HepG2 (cell line): Measurements from ENCODE around the gene SAMD10. TPM values are rescaled to one million over a fixed set of nuclear protein-coding genes. Genes with fewer than 3 reads are reported as not detected.

ENCODE experiments used
- ATAC-seq: fragments of 200-7000 bp; cut with Tn5 transposase; 3 replicates; pipeline ENCODE4 v1.9.1; 2020; ENCODE audit warnings: mild to moderate bottlenecking, moderate library complexity
- BruUV-seq: library from RNA; stranded (reverse); fragments of 400-500 nt; replicated peaks from 2 replicates; lab custom pipeline; 2021; lab: Mats Ljungman, UMichigan
- CTCF ChIA-PET: fragments of 300-600 bp; formaldehyde crosslinking; extraction: SDS; loops from one replicate; lab custom pipeline; 2021; ENCODE audit warnings: low total read pairs, inconsistent platforms, low intra/inter-chr PET ratio; lab: Yijun Ruan, JAX
- POLR2A ChIA-PET: fragments of 350-600 bp; sonication (Branson Sonifier 250); formaldehyde crosslinking; loops from one replicate; lab custom pipeline; 2020; ENCODE audit warnings: antibody characterized with exemption, inconsistent platforms; lab: Yijun Ruan, JAX
- DNase-seq: peaks from one replicate; pipeline ENCODE4 v3.0.0-alpha.2; 2015; ENCODE audit warnings: low spot score
- FAIRE-seq: peaks from 3 replicates; lab custom pipeline; 2011; peaks lifted over from hg19 to GRCh38; lab: Jason Lieb, UNC
- H2AFZ ChIP-seq: one replicate; pipeline ENCODE4 v1.6.1; 2011; ENCODE audit warnings: low read length, inconsistent platforms
- H3K27ac ChIP-seq: fragments of 300-600 bp; 3 replicates; pipeline ENCODE4 v1.8.0; 2011; ENCODE audit warnings: mixed run types, mild to moderate bottlenecking, mixed read lengths, low read length, inconsistent platforms; ENCODE audit not compliant: insufficient read depth; ENCODE audit errors: extremely low read length
- H3K27me3 ChIP-seq, 2 experiments: fragments of 200-600 bp in 1 of 2; 2 replicates in 1 of 2; 3 replicates in 1 of 2; pipeline versions ENCODE4 v1.6.0 to v1.8.0; 2011; ENCODE audit warnings: low read length in 2 of 2, mild to moderate bottlenecking in 2 of 2, moderate library complexity in 2 of 2, inconsistent platforms in 1 of 2; ENCODE audit not compliant: insufficient read depth in 2 of 2, control insufficient read depth in 1 of 2
- H3K36me3 ChIP-seq, 2 experiments: fragments of 200-600 bp in 1 of 2; replicated peaks in 1 of 2; 2 replicates in 1 of 2; 3 replicates in 1 of 2; pipeline versions ENCODE4 v1.5.1 to v1.8.0; 2011; ENCODE audit warnings: low read length in 2 of 2, inconsistent platforms in 1 of 2; ENCODE audit not compliant: insufficient read depth in 2 of 2, control insufficient read depth in 1 of 2
- H3K4me1 ChIP-seq: 2 replicates; pipeline ENCODE4 v1.5.1; 2012; ENCODE audit warnings: low read length, inconsistent platforms; ENCODE audit not compliant: insufficient read depth
- H3K4me2 ChIP-seq: 2 replicates; pipeline ENCODE4 v1.6.0; 2011; ENCODE audit warnings: low read depth, low read length, inconsistent platforms
- H3K4me3 ChIP-seq, 3 experiments: fragments of 200-600 bp in 1 of 3; sonication (generic), shearing (Covaris generic) in 1 of 3; replicated peaks in 1 of 3; 2 replicates each; pipeline ENCODE4 v1.5.1; 2011 to 2016; ENCODE audit warnings: low read length in 3 of 3, inconsistent platforms in 2 of 3, low read depth in 2 of 3, mild to moderate bottlenecking in 2 of 3, control low read depth in 1 of 3, mixed read lengths in 1 of 3; ENCODE audit not compliant: insufficient read depth in 1 of 3
- H3K79me2 ChIP-seq: one replicate; pipeline ENCODE4 v1.6.1; 2011; ENCODE audit warnings: low read length, inconsistent platforms; ENCODE audit not compliant: insufficient read depth
- H3K9ac ChIP-seq: 2 replicates; pipeline ENCODE4 v1.6.0; 2011; ENCODE audit warnings: mild to moderate bottlenecking, low read depth, low read length, inconsistent platforms; ENCODE audit not compliant: insufficient read depth
- H3K9me3 ChIP-seq: 2 replicates; pipeline ENCODE4 v1.5.1; 2012; ENCODE audit warnings: mild to moderate bottlenecking, low read length
- H4K20me1 ChIP-seq: 2 replicates; pipeline ENCODE4 v1.6.0; 2011; ENCODE audit warnings: inconsistent platforms, mild to moderate bottlenecking, low read length, moderate library complexity; ENCODE audit not compliant: insufficient read depth
- ARNTL ChIP-seq: sonication (generic); formaldehyde crosslinking; IDR thresholded peaks from 2 replicates; pipeline ENCODE4 v1.4.0; 2020; ENCODE audit warnings: mild to moderate bottlenecking, missing genetic modification reagents
- BRCA1 ChIP-seq: sonication (generic); formaldehyde crosslinking; IDR thresholded peaks from 2 replicates; pipeline ENCODE4 v1.4.0; 2020; ENCODE audit warnings: missing genetic modification reagents
- CC2D1A ChIP-seq: sonication (generic); formaldehyde crosslinking; IDR thresholded peaks from 2 replicates; pipeline ENCODE4 v1.8.1; 2023; ENCODE audit warnings: mild to moderate bottlenecking, missing genetic modification reagents
- FOXK2 ChIP-seq: fragments of 450-650 bp; IDR thresholded peaks from 2 replicates; pipeline ENCODE4 v1.6.1; 2016
- MIXL1 ChIP-seq: IDR thresholded peaks from 2 replicates; pipeline ENCODE4 v1.6.1; 2016
- MTA3 ChIP-seq: sonication (generic); formaldehyde crosslinking; IDR thresholded peaks from 2 replicates; pipeline ENCODE4 v1.4.0; 2020; ENCODE audit warnings: missing genetic modification reagents
- PHF21A ChIP-seq: sonication (generic); formaldehyde crosslinking; IDR thresholded peaks from 2 replicates; pipeline ENCODE4 v1.5.0; 2020; ENCODE audit warnings: mild to moderate bottlenecking, missing genetic modification reagents
- POLR2G ChIP-seq: fragments of 200-400 bp; formaldehyde crosslinking; IDR thresholded peaks from 2 replicates; pipeline ENCODE4 v1.6.1; 2018; ENCODE audit warnings: mild to moderate bottlenecking, low read depth, low read length, moderate library complexity
- ZNF552 ChIP-seq: sonication (generic); formaldehyde crosslinking; IDR thresholded peaks from 2 replicates; pipeline ENCODE4 v1.9.0; 2022; ENCODE audit warnings: missing genetic modification reagents, mild to moderate bottlenecking, borderline replicate concordance
- ZNF615 ChIP-seq: sonication (generic); formaldehyde crosslinking; IDR thresholded peaks from 2 replicates; pipeline ENCODE4 v1.5.0; 2020; ENCODE audit warnings: mild to moderate bottlenecking, missing genetic modification reagents, borderline replicate concordance
- WGBS: methylation state at CpG from one replicate; pipeline ENCODE4 v1.1.6; 2017; ENCODE audit warnings: low lambda C conversion rate; 5-methylcytosine and 5-hydroxymethylcytosine counted together
- in situ Hi-C: cut with HindIII; loops from 2 replicates; pipeline ENCODE4 v1.10.0; 2017; ENCODE audit warnings: low pct_unique_long_range_greater_than_20kb; ENCODE audit not compliant: extremely low pct_ligation_motif_present
- intact Hi-C: fragments of 100-400 bp; cut with micrococcal nuclease; formaldehyde crosslinking; loops from one replicate; pipeline ENCODE4 v1.10.0; 2022; ENCODE audit not compliant: unreplicated experiment
- polyA plus RNA-seq, 8 experiments: library from polyadenylated mRNA; depleted of rRNA in 3 of 8; stranded (reverse) in 7 of 8; unstranded in 1 of 8; fragments of >200 nt; fragmentation: Illumina TruSeq in 4 of 8; extraction: Trizol in 4 of 8; gene quantifications; 2 replicates each; pipeline versions ENCODE4 v1.2.1 to v1.2.3, GENCODE V29; 2011 to 2016; ENCODE audit warnings: low read depth in 4 of 8, missing spikeins in 1 of 8, mixed read lengths in 1 of 8; ENCODE audit not compliant: insufficient read depth in 1 of 8
- total RNA-seq, 5 experiments: library from RNA; depleted of rRNA; stranded (reverse); fragments of >200 nt; fragmentation: Illumina TruSeq; extraction: Trizol; gene quantifications; 2 replicates each; pipeline ENCODE4 v1.2.3, GENCODE V29; 2016; ENCODE audit warnings: low read depth in 1 of 5
- TF ChIP-seq, protein P1 (sequence below): sonication (generic); formaldehyde crosslinking; IDR thresholded peaks from 2 replicates; pipeline ENCODE4 v1.5.0; 2020; ENCODE audit warnings: missing genetic modification reagents, mild to moderate bottlenecking, borderline replicate concordance
- TF ChIP-seq, protein P2 (sequence below): IDR thresholded peaks from 2 replicates; pipeline ENCODE4 v1.6.1; 2012; ENCODE audit warnings: low read depth, low read length, improper control_type of control experiment
- TF ChIP-seq, protein P3 (sequence below): sonication (generic); formaldehyde crosslinking; IDR thresholded peaks from 2 replicates; pipeline ENCODE4 v1.4.0; 2020; ENCODE audit warnings: missing genetic modification reagents, borderline replicate concordance
- TF ChIP-seq, protein P4 (sequence below): sonication (generic); formaldehyde crosslinking; IDR thresholded peaks from 2 replicates; pipeline ENCODE4 v1.4.0; 2020; ENCODE audit warnings: missing genetic modification reagents

SAMD10 gene
- total and polyA plus RNA-seq, 2 of the 13 experiments (the other 11 are each of a cell fraction or from before 2014, with no cell fraction given) = 6.1 to 11.0 TPM

DNA sequence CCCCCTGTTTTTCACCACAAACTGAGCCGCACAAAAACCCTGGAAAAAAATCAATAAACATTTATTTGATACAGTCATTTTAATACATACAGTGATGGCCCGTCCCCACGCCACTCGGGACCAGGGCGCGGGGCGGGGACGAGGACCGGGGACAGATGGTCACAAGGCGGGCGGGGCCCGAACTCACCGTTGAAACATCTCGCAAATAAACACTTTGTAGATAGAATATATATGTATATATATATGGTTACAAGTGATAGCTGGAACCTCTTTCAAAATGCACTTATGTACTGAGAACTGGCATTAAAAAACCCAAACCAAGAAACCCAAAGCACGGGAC is 22.8 kb downstream of the SAMD10 start (continued):
- TF ChIP-seq, protein P1, sequence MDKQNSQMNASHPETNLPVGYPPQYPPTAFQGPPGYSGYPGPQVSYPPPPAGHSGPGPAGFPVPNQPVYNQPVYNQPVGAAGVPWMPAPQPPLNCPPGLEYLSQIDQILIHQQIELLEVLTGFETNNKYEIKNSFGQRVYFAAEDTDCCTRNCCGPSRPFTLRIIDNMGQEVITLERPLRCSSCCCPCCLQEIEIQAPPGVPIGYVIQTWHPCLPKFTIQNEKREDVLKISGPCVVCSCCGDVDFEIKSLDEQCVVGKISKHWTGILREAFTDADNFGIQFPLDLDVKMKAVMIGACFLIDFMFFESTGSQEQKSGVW (CRISPR knock-in tag) = 0 out of 2 replicates have a peak, but pooled peaks have one; percentile 34
- TF ChIP-seq CC2D1A (CRISPR knock-in tag) (peak; percentile 85; the same call in 1 of the 2 replicates), ZNF615 (CRISPR knock-in tag) (no peak; the same call in 1 of the 2 replicates), ZNF552 (CRISPR knock-in tag) (peak; percentile 6; the same call in 1 of the 2 replicates), PHF21A (CRISPR knock-in tag) (0 out of 2 replicates have a peak, but pooled peaks have one; percentile 10)
- TF ChIP-seq, protein P2, sequence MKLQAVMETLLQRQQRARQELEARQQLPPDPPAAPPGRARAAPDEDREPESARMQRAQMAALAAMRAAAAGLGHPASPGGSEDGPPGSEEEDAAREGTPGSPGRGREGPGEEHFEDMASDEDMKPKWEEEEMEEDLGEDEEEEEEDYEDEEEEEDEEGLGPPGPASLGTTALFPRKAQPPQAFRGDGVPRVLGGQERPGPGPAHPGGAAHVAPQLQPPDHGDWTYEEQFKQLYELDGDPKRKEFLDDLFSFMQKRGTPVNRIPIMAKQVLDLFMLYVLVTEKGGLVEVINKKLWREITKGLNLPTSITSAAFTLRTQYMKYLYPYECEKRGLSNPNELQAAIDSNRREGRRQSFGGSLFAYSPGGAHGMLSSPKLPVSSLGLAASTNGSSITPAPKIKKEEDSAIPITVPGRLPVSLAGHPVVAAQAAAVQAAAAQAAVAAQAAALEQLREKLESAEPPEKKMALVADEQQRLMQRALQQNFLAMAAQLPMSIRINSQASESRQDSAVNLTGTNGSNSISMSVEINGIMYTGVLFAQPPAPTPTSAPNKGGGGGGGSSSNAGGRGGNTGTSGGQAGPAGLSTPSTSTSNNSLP = peak; percentile 68

DNA sequence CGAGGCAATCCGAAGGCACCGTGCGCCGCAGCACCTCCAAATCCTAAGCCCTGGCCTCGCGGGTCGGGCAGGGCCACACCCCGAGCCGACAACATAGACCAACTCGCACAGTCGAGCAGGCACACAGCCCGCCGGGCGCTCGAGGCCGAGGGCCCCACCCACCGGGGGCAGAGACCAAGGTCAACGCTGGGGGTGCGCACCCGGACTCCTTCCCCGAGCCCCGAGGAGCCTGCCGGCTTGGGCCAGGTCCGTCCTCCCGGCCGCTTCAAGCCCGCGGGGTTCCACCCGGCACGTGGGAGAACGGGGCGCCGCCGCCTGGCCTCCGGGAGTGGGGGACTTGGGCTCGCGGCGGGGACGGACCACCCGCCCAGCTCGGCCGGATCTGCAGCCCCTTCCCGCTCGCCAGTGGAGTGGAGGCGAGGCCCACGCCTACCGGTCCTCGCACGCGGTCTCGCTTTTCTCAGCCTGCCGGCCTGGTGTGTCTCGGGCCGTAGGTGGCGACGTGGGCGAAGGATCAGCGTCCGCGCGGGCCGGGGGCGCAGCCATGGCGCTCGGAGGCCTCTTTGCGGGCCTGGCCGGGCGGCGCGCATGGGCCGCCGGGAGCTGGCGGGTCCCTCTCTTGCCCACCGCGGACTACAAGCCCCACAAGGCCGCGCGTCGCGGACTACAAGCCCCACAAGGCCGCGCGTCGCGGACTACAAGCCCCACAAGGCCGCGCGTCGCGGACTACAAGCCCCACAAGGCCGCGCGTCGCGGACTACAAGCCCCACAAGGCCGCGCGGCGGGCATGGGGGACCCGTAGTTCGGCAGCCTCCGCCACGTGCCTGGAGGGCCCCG is 23.4 kb downstream of the SAMD10 start, which contains the start of gene UCKL1:
UCKL1 (minus strand) TSS at position 590 of the 837 bp plus-strand sequence; CDS start at position 546, 44 bp downstream.
- intact Hi-C loops (no loop called here), in situ Hi-C loops (no loop called here)
- Histone ChIP-seq H3K4me3 (peak within 1 kb of the TSS; percentile 92 to 100 (median 99)), H3K9ac (peak within 1 kb of the TSS; percentile 100), H3K27me3 (no peaks in the 10 kb centered on the region), H3K4me1 (peaks cover 66% of the 10 kb centered on the region), H3K27ac (peak within 1 kb of the TSS; percentile 99), H3K4me2 (peak within 1 kb of the TSS; percentile 97), H4K20me1 (peaks cover 37% of the 10 kb centered on the region), H2AFZ (no peak within 1 kb of the TSS), H3K9me3 (no peaks in the 10 kb centered on the region), H3K79me2 (peaks cover 44% of the 10 kb centered on the region), H3K36me3 (peaks cover 11 to 21% of the 10 kb centered on the region in 2 experiments; a peak in 4 of 5 replicates)
- POLR2A ChIA-PET = interaction anchor here (0.7 to 4.0 kb wide), 37 partner anchors 12 to 329 kb away, joined by 3 to 78 read pairs (median 6); partner anchors contain the start of genes ARFRP1, C20orf204, DNAJC5 and GMEB2
- peak; percentile 91 for DNase-seq
- TSS peak; percentile 100 for BruUV-seq
- ATAC-seq = peak; percentile 80
- CTCF ChIA-PET = interaction anchor here (1.0 to 1.5 kb wide), 2 partner anchors 18 to 102 kb away, joined by 3 to 4 read pairs; no protein-coding TSS in a partner anchor
- peak; percentile 4 for FAIRE-seq
- WGBS = 1% methylated on average over 42 of the region's 105 CpGs
- TF ChIP-seq BRCA1 (peak; percentile 97), MTA3 (CRISPR knock-in tag) (no peak; the same call in 1 of the 2 replicates), POLR2G (peak; percentile 96), ARNTL (peak; percentile 98), FOXK2 (peak; percentile 79; the same call in 1 of the 2 replicates), MIXL1 (CRISPR knock-in tag) (peak; percentile 81)
- TF ChIP-seq, protein P3, sequence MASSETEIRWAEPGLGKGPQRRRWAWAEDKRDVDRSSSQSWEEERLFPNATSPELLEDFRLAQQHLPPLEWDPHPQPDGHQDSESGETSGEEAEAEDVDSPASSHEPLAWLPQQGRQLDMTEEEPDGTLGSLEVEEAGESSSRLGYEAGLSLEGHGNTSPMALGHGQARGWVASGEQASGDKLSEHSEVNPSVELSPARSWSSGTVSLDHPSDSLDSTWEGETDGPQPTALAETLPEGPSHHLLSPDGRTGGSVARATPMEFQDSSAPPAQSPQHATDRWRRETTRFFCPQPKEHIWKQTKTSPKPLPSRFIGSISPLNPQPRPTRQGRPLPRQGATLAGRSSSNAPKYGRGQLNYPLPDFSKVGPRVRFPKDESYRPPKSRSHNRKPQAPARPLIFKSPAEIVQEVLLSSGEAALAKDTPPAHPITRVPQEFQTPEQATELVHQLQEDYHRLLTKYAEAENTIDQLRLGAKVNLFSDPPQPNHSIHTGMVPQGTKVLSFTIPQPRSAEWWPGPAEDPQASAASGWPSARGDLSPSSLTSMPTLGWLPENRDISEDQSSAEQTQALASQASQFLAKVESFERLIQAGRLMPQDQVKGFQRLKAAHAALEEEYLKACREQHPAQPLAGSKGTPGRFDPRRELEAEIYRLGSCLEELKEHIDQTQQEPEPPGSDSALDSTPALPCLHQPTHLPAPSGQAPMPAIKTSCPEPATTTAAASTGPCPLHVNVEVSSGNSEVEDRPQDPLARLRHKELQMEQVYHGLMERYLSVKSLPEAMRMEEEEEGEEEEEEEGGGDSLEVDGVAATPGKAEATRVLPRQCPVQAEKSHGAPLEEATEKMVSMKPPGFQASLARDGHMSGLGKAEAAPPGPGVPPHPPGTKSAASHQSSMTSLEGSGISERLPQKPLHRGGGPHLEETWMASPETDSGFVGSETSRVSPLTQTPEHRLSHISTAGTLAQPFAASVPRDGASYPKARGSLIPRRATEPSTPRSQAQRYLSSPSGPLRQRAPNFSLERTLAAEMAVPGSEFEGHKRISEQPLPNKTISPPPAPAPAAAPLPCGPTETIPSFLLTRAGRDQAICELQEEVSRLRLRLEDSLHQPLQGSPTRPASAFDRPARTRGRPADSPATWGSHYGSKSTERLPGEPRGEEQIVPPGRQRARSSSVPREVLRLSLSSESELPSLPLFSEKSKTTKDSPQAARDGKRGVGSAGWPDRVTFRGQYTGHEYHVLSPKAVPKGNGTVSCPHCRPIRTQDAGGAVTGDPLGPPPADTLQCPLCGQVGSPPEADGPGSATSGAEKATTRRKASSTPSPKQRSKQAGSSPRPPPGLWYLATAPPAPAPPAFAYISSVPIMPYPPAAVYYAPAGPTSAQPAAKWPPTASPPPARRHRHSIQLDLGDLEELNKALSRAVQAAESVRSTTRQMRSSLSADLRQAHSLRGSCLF (CRISPR knock-in tag) = peak; percentile 92
- TF ChIP-seq, protein P4, sequence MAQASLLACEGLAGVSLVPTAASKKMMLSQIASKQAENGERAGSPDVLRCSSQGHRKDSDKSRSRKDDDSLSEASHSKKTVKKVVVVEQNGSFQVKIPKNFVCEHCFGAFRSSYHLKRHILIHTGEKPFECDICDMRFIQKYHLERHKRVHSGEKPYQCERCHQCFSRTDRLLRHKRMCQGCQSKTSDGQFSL (CRISPR knock-in tag) = peak; percentile 97
